Measurements from ENCODE around the gene ADAMTS9.

Gene ADAMTS9

GRCh38 chr3:64650715-64651114, 37.1 kb downstream of the ADAMTS9 start:
- no peak for TF ChIP-seq CTCF (IDR thresholded peaks at IDR 0.05; ENCODE audit: low read depth, low read length)
- Histone ChIP-seq H3K9me3 (ENCODE audit: severe bottlenecking) (no peaks in the 10 kb centered on the region), H3K36me3 (no peaks in the 10 kb centered on the region), H3K4me3 (ENCODE audit: low read depth, low read length) (no peak overlapping the region), H3K27me3 (ENCODE audit: insufficient read depth, low read depth, severe bottlenecking) (no peaks in the 10 kb centered on the region), H3K27ac (no peak overlapping the region)
- DNase-seq, result no peak

GRCh38 chr3:64650096-64650622, 37.6 kb downstream of the ADAMTS9 start:
- no peak overlapping the region for H3K27ac ChIP-seq
- no peak for TF ChIP-seq CTCF (IDR thresholded peaks at IDR 0.05; ENCODE audit: low read depth, low read length)
- DNase-seq, result no peak
- no peak overlapping the region for H3K4me3 ChIP-seq (ENCODE audit: low read depth, low read length)
- no peaks in the 10 kb centered on the region for H3K36me3 ChIP-seq
- no peaks in the 10 kb centered on the region for H3K27me3 ChIP-seq (ENCODE audit: insufficient read depth, low read depth, severe bottlenecking)
- H3K9me3 ChIP-seq (ENCODE audit: severe bottlenecking), result no peaks in the 10 kb centered on the region

DNA sequence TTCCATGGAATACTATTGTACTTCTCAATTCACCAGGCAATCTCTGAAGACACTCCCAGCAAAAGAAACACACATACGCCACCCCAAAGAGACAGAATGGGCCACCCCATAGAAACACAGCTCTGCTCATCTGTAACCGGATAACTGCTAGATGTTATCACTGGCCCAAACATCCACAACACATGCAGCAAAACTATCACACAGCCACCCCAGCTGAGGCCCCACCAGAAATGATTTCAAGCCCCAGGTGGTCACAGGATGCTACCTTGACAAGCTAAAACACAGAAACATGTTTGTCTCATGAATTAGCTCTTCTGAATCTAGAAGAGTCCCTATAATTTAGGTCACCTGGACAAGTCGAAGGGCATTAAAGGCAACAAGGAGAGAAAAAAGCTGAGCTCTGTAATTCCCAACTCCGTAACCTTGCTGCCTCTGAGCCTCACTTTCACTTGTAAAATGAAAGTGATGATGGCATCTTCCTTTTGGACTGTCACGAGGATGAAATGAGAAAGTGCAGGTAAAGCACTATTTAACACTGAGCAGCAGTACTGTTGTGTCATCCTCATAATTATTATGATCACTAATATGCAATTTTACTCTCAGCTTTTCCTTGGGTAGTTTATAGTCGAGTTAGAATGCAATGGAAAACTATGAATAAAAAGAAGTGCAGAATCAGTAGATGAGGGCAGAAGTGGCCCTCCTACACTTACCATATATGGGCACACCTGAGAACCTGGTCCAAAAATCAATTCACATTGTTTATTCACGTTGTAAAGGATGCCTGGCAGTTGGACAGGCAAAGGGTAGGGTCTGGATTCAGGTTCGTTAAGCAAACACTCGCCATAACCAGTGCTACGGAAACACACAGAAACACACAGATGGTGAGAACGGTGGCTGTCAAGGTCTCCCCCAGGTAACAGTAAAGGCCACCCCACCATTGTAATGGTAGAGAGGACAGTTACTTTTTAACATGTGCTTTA, 38.6 kb downstream of the ADAMTS9 start:
- no peak overlapping the region for H3K27ac ChIP-seq
- DNase-seq, result no peak
- H3K27me3 ChIP-seq (ENCODE audit: insufficient read depth, low read depth, severe bottlenecking), result no peaks in the 10 kb centered on the region
- no peaks in the 10 kb centered on the region for H3K9me3 ChIP-seq (ENCODE audit: severe bottlenecking)
- no peak overlapping the region for H3K4me3 ChIP-seq (ENCODE audit: low read depth, low read length)
- no peak for TF ChIP-seq CTCF (IDR thresholded peaks at IDR 0.05; ENCODE audit: low read depth, low read length)
- no peaks in the 10 kb centered on the region for H3K36me3 ChIP-seq

DNA sequence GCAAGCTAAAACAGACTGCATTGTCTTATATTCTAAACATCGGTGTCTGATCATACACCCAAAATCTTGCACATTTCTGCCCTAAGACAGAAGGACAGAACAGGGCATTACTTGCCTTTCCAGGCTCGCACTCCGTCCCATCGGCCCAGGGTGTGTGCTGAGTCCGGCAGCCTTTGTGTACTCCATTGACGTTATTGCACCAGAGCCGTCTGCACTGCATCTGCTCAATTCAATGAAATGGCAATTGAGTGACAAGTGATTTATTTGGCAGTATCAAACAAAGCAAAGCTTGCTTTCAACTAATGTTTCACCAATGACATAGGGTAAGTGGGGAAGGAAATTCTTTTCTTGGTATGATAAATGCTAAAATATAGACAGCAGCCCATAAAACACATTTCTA, 40.0 kb downstream of the ADAMTS9 start:
- Histone ChIP-seq H3K27me3 (ENCODE audit: insufficient read depth, low read depth, severe bottlenecking) (no peaks in the 10 kb centered on the region), H3K27ac (no peak overlapping the region), H3K36me3 (no peaks in the 10 kb centered on the region), H3K4me3 (ENCODE audit: low read depth, low read length) (no peak overlapping the region), H3K9me3 (ENCODE audit: severe bottlenecking) (no peaks in the 10 kb centered on the region)
- DNase-seq, result no peak
- TF ChIP-seq CTCF (IDR thresholded peaks at IDR 0.05; ENCODE audit: low read depth, low read length), result no peak

DNA sequence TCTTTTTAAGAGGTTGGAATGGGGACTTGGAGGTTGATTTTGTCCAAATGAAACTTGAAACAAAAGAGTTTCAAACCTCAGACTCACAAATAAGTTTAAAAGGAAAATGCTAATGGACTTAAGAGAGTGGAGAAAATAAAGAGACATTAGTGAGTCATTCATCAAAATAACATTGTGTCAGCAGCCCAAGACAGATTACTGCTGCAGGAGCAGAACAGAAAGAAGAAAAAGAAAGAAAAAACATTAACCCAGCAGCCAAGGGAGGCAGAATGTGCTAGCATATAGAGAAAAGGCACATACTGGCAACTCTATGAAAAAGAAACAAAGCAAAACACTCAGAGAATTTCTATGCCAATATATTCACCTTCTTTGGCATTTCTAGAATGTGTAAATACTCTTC, 42.6 kb downstream of the ADAMTS9 start:
- H3K36me3 ChIP-seq, result no peaks in the 10 kb centered on the region
- no peak for TF ChIP-seq CTCF (IDR thresholded peaks at IDR 0.05; ENCODE audit: low read depth, low read length)

More for the DNA sequence above, 42.6 kb downstream of the ADAMTS9 start:
- Histone ChIP-seq H3K27me3 (ENCODE audit: insufficient read depth, low read depth, severe bottlenecking) (no peaks in the 10 kb centered on the region), H3K27ac (no peak overlapping the region), H3K9me3 (ENCODE audit: severe bottlenecking) (no peaks in the 10 kb centered on the region), H3K4me3 (ENCODE audit: low read depth, low read length) (no peak overlapping the region)
- DNase-seq, result no peak
